ENCODE results near the gene ANKS1B. TPM values are rescaled to one million over a fixed set of nuclear protein-coding genes. Genes with fewer than 3 reads are reported as not detected.

ANKS1B gene
- total RNA-seq, 4 donors from 2014 or later, result 1.5 to 5.5 (median 4.4) TPM

GRCh38 chr12:99151744-99152143 lies 833.0 kb downstream of the ANKS1B start:
- TF ChIP-seq POLR2A (IDR thresholded peaks at IDR 0.05), result no peak
- TF ChIP-seq CTCF (IDR thresholded peaks at IDR 0.05), result no peak
- intact Hi-C loops (cut with DNase I; ENCODE audit: low total_unique reads), result no loop called here
- DNase-seq (ENCODE audit: low spot score in 2 of 2), result no peak
- no peak overlapping the region for H3K4me3 ChIP-seq (ENCODE audit: low read depth, poor library complexity, severe bottlenecking)

GRCh38 chr12:99147130-99147529 lies 837.6 kb downstream of the ANKS1B start:
- DNase-seq (ENCODE audit: low spot score in 2 of 2), result no peak
- 58 to 64% methylated on average over 2 of the region's 2 CpGs for WGBS, 2 donors
- H3K4me3 ChIP-seq (ENCODE audit: low read depth, poor library complexity, severe bottlenecking), result no peak overlapping the region
- intact Hi-C loops (cut with DNase I; ENCODE audit: low total_unique reads), result no loop called here
- no peak for TF ChIP-seq POLR2A (IDR thresholded peaks at IDR 0.05)

- 86 to 87% methylated on average over 5 of the region's 5 CpGs for WGBS, 2 donors
- TF ChIP-seq POLR2A (IDR thresholded peaks at IDR 0.05), result no peak
- TF ChIP-seq CTCF (IDR thresholded peaks at IDR 0.05), result no peak
- intact Hi-C loops (cut with DNase I; ENCODE audit: low total_unique reads), result no loop called here
Observed at GRCh38 chr12:99146730-99147129, 838.0 kb downstream of the ANKS1B start.

GRCh38 chr12:99146185-99146584 lies 838.6 kb downstream of the ANKS1B start:
- intact Hi-C loops (cut with DNase I; ENCODE audit: low total_unique reads), result no loop called here
- TF ChIP-seq CTCF (IDR thresholded peaks at IDR 0.05), result no peak
- no peak for TF ChIP-seq POLR2A (IDR thresholded peaks at IDR 0.05)
- H3K4me3 ChIP-seq (ENCODE audit: low read depth, poor library complexity, severe bottlenecking), result no peak overlapping the region
- 55 to 59% methylated on average over 5 of the region's 5 CpGs for WGBS, 2 donors
- no peak for DNase-seq (ENCODE audit: low spot score in 2 of 2)

More at GRCh38 chr12:99146730-99147129, 838.0 kb downstream of the ANKS1B start:
- DNase-seq (ENCODE audit: low spot score in 2 of 2), result no peak
- H3K4me3 ChIP-seq (ENCODE audit: low read depth, poor library complexity, severe bottlenecking), result no peak overlapping the region

GRCh38 chr12:99142651-99143050 lies 842.1 kb downstream of the ANKS1B start:
- intact Hi-C loops (cut with DNase I; ENCODE audit: low total_unique reads), result no loop called here
- TF ChIP-seq CTCF (IDR thresholded peaks at IDR 0.05) (no peak), POLR2A (IDR thresholded peaks at IDR 0.05) (no peak)
- no peak overlapping the region for H3K4me3 ChIP-seq (ENCODE audit: low read depth, poor library complexity, severe bottlenecking)
- no peak for DNase-seq (ENCODE audit: low spot score in 2 of 2)

GRCh38 chr12:99140017-99140720 lies 844.6 kb downstream of the ANKS1B start:
- intact Hi-C loops (cut with DNase I; ENCODE audit: low total_unique reads), result no loop called here
- 88 to 91% methylated on average over 7 of the region's 7 CpGs for WGBS, 2 donors
- H3K4me3 ChIP-seq (ENCODE audit: low read depth, poor library complexity, severe bottlenecking), result no peak overlapping the region
- TF ChIP-seq CTCF (IDR thresholded peaks at IDR 0.05) (no peak), POLR2A (IDR thresholded peaks at IDR 0.05) (no peak)
- DNase-seq (ENCODE audit: low spot score in 2 of 2), result no peak
